Fibroblast of skin of abdomen (primary cell): ENCODE measurements around the gene NES.

ENCODE experiments used
- DNase-seq: peaks from one replicate; pipeline ENCODE4 v3.0.0-alpha.2; 2013

The NES gene

GRCh38 chr1:156681196-156681960, 4.2 kb upstream of the NES start:
- no peak for DNase-seq

- no peak for DNase-seq
Measured at GRCh38 chr1:156680056-156680455, 2.8 kb upstream of the NES start.

GRCh38 chr1:156677616-156678596, 699 bp upstream of the NES start:
- DNase-seq = peak; percentile 84

GRCh38 chr1:156676114-156676819, 940 bp downstream of the NES start:
- DNase-seq = no peak

GRCh38 chr1:156675210-156676113, 1.7 kb downstream of the NES start:
- DNase-seq = peak; percentile 68

GRCh38 chr1:156673387-156674121, 3.7 kb downstream of the NES start:
- DNase-seq = no peak

GRCh38 chr1:156671804-156672203, 5.4 kb downstream of the NES start:
- no peak for DNase-seq

- no peak for DNase-seq
Measured at GRCh38 chr1:156670791-156671190, 6.4 kb downstream of the NES start.

GRCh38 chr1:156670359-156670758, 6.8 kb downstream of the NES start:
- no peak for DNase-seq

- no peak for DNase-seq
Measured at GRCh38 chr1:156669794-156670193, 7.4 kb downstream of the NES start.

- no peak for DNase-seq
Measured at GRCh38 chr1:156668801-156669637, 8.2 kb downstream of the NES start.

GRCh38 chr1:156667968-156668709, 9.1 kb downstream of the NES start:
- no peak for DNase-seq

- no peak for DNase-seq
Measured at GRCh38 chr1:156667610-156667967, 9.6 kb downstream of the NES start.

GRCh38 chr1:156666862-156667609, 10.2 kb downstream of the NES start:
- no peak for DNase-seq

- no peak for DNase-seq
Measured at GRCh38 chr1:156665539-156665938, 11.7 kb downstream of the NES start.

GRCh38 chr1:156664767-156665411, 12.3 kb downstream of the NES start:
- no peak for DNase-seq

GRCh38 chr1:156664046-156664766, 13.0 kb downstream of the NES start:
- peak; percentile 50 for DNase-seq
